Adrenal gland (tissue), 12 donors: ENCODE results near the gene ZSWIM8. TPM values are rescaled to one million over a fixed set of nuclear protein-coding genes. Genes with fewer than 3 reads are reported as not detected.
"Not testable (repeated sequence)": the region's sequence is repeated elsewhere in the genome, so short reads cannot be mapped to it uniquely, and the experiment has no call there.

Experiments used
- DNase-seq, 7 donors: peaks; one replicate each; pipeline ENCODE4 v3.0.0-alpha.2; 2019 to 2020
- H3K27ac ChIP-seq, 5 donors: fragments of 200-600 bp; sonication (generic) in 4 of 5; 1 replicate in 3 of 5; 2 replicates in 2 of 5; pipeline versions ENCODE4 v1.5.1 to v1.8.0; 2016 to 2020; ENCODE audit warnings: mild to moderate bottlenecking in 1 of 5
- H3K27me3 ChIP-seq: fragments of 200-600 bp; 2 replicates; pipeline ENCODE4 v1.8.0; 2021
- H3K36me3 ChIP-seq, 2 donors: fragments of 200-600 bp; replicated peaks in 1 of 2; 1 replicate in 1 of 2; 2 replicates in 1 of 2; pipeline versions ENCODE4 v1.5.1 to v1.8.0; 2018 to 2022
- H3K4me1 ChIP-seq, 2 donors: fragments of 200-600 bp; replicated peaks in 1 of 2; 1 replicate in 1 of 2; 2 replicates in 1 of 2; pipeline versions ENCODE4 v1.5.1 to v1.8.0; 2018 to 2021
- H3K4me3 ChIP-seq, 4 donors: fragments of 200-600 bp; sonication (generic) in 3 of 4; one replicate each; pipeline ENCODE4 v1.5.1; 2016 to 2018
- H3K9me3 ChIP-seq, 3 donors: fragments of 200-600 bp; sonication (generic) in 1 of 3; replicated peaks in 1 of 3; 1 replicate in 2 of 3; 2 replicates in 1 of 3; pipeline versions ENCODE4 v1.5.1 to v1.8.0; 2016 to 2021
- CTCF ChIP-seq, 6 experiments: fragments of 450-650 bp in 4 of 6; fragments of 200-600 bp in 2 of 6; sonication (generic) in 1 of 6; IDR thresholded peaks; 1 replicate in 5 of 6; 2 replicates in 1 of 6; pipeline versions ENCODE4 v1.5.1 to v1.8.0; 2016 to 2021; ENCODE audit warnings: antibody characterized with exemption in 6 of 6, mild to moderate bottlenecking in 2 of 6, moderate library complexity in 1 of 6
- POLR2A ChIP-seq, 2 donors: fragments of 450-650 bp; IDR thresholded peaks; one replicate each; pipeline ENCODE4 v1.6.1; 2017; ENCODE audit warnings: antibody characterized with exemption in 2 of 2, mild to moderate bottlenecking in 2 of 2, moderate library complexity in 1 of 2
- WGBS, 4 donors: extraction: QIAGEN DNeasy Blood & Tissue Kit in 2 of 4; methylation state at CpG; one replicate each; pipeline versions ENCODE4 v1.1.5 to v1.1.7; 2013 to 2017; 5-methylcytosine and 5-hydroxymethylcytosine counted together
- intact Hi-C, 2 donors: fragments of 100-400 bp; cut with DNase I; formaldehyde crosslinking; loops; one replicate each; pipeline versions ENCODE4 v1.14.1 to v1.15.0; 2022 to 2023
- polyA plus RNA-seq, 3 donors: library from polyadenylated mRNA; stranded (reverse); fragments of 200-250 nt in 2 of 3; fragments of 350-450 nt in 1 of 3; fragmentation: Illumina TruSeq in 1 of 3; extraction: RNeasy Lipid Tissue Mini Kit (QIAGEN cat#74804) in 1 of 3; gene quantifications; one replicate each; pipeline ENCODE4 v1.2.3, GENCODE V29; 2013 to 2014
- total RNA-seq, 9 donors: library from RNA; depleted of rRNA in 4 of 9; stranded (reverse); fragments of >200 nt in 4 of 9; fragments of 120-200 nt in 1 of 9; fragmentation: NEBNext Ultra II Directional in 1 of 9; extraction: Animal tissue kit (Norgen Biotek cat#: 25700) in 1 of 9; gene quantifications; one replicate each; pipeline versions ENCODE4 v1.1.0 to v1.2.4, GENCODE V29; 2013 to 2023
- donor health status: healthy with polysubstance abuse.
- donor health status: Bipolar disorder and iron deficiency.
- donor health status: DM: yes; HTN: yes; CAD: no.
- donor health status: DM: no; HTN: no; CAD: no.
- donor health status: DM: no; HTN: no; CAD: no.
- donor health status: DM: yes; HTN: yes; CAD: no.

The ZSWIM8 gene
- total and polyA plus RNA-seq, 12 donors = 55.7 to 714 (median 114) TPM

- H3K4me3 ChIP-seq = no peak overlapping the region
- H3K9me3 ChIP-seq = no peaks in the 10 kb centered on the region
- no peak overlapping the region for H3K27ac ChIP-seq
- WGBS, 4 donors = 91 to 97% (median 93%) methylated on average over 6 of the region's 6 CpGs
- no peak for DNase-seq
- peaks cover 0 to 7% of the 10 kb centered on the region in 2 donors for H3K36me3 ChIP-seq
- no peaks in the 10 kb centered on the region for H3K4me1 ChIP-seq
- no peaks in the 10 kb centered on the region for H3K27me3 ChIP-seq
- intact Hi-C loops = no loop called here
- no peak for TF ChIP-seq POLR2A (IDR thresholded peaks at IDR 0.05)
These were observed 42.8 kb downstream of the ZSWIM8 start for GRCh38 chr10:73828161-73828560.

DNA sequence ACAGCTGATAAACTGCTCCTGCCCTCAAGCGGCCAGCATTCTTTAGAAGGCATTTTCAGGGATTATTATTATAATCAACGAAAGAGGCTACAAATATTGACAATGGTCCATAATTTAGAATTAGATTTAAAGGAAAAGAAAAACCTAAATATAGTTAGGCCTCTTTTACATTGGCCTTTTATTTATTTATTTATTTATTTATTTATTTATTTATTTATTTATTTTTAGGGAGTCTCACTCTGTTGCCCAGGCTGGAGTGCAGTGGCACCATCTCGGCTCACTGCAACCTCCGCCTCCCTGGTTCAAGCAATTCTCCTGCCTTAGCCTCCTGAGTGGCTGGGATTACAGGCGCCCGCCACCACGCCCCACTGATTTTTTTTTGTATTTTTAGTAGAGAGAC, 43.7 kb downstream of the ZSWIM8 start:
- H3K9me3 ChIP-seq, DNase-seq, H3K4me3 ChIP-seq, intact Hi-C loops, H3K27ac ChIP-seq, H3K4me1 ChIP-seq, H3K36me3 ChIP-seq, H3K27me3 ChIP-seq: not testable (repeated sequence)
- WGBS, 4 donors = 88 to 94% (median 92%) methylated on average over 7 of the region's 7 CpGs

DNA sequence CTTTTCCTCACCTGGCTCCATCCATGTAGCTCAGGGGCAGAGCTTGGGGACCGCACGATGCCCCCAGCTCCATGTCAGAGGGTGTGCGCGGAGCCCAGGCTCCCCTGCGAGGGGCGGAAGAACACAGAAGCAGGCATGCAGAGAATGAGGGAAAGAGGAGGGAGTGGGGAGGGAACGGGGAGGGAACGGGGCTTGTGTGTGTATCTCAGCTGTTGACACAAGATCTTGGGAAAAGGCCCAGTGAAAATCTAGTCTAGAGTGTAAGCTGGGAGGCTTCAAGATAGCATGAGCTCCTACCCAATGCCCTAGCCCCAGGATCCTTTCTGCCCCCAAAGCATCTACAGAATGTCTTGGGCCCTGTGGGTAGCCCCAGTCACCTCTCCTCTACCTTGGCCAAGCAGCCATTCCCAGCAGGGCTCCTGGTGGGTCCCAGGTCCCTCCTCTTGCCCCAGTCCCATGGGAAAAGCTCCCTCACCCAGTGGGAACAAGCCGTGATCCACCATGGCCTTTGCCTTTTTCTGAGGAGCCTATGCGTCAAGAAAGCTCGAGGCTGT, 51.1 kb downstream of the ZSWIM8 start:
- no peak overlapping the region for H3K4me3 ChIP-seq
- H3K9me3 ChIP-seq = no peaks in the 10 kb centered on the region
- no peaks in the 10 kb centered on the region for H3K4me1 ChIP-seq
- H3K27me3 ChIP-seq = no peaks in the 10 kb centered on the region
- peaks cover 0 to 34% of the 10 kb centered on the region in 2 donors for H3K36me3 ChIP-seq
- no peak for DNase-seq
- no peak overlapping the region for H3K27ac ChIP-seq
- WGBS, 4 donors = 90 to 96% (median 96%) methylated on average over 11 of the region's 11 CpGs
- intact Hi-C loops = no loop called here
- TF ChIP-seq POLR2A (IDR thresholded peaks at IDR 0.05) (no peak), CTCF (IDR thresholded peaks at IDR 0.05) (no peak)

- H3K27me3 ChIP-seq = no peaks in the 10 kb centered on the region
- no peak overlapping the region for H3K4me3 ChIP-seq
- TF ChIP-seq CTCF (IDR thresholded peaks at IDR 0.05) = no peak
- no peak for TF ChIP-seq POLR2A (IDR thresholded peaks at IDR 0.05)
- WGBS, 4 donors = 87 to 91% (median 89%) methylated on average over 3 of the region's 3 CpGs
- intact Hi-C loops = no loop called here
- H3K9me3 ChIP-seq = no peaks in the 10 kb centered on the region
- H3K36me3 ChIP-seq = peaks cover 0 to 40% of the 10 kb centered on the region in 2 donors
- no peak for DNase-seq
- no peak overlapping the region for H3K27ac ChIP-seq
- no peaks in the 10 kb centered on the region for H3K4me1 ChIP-seq
These were observed 51.7 kb downstream of the ZSWIM8 start for GRCh38 chr10:73837072-73837471.

DNA sequence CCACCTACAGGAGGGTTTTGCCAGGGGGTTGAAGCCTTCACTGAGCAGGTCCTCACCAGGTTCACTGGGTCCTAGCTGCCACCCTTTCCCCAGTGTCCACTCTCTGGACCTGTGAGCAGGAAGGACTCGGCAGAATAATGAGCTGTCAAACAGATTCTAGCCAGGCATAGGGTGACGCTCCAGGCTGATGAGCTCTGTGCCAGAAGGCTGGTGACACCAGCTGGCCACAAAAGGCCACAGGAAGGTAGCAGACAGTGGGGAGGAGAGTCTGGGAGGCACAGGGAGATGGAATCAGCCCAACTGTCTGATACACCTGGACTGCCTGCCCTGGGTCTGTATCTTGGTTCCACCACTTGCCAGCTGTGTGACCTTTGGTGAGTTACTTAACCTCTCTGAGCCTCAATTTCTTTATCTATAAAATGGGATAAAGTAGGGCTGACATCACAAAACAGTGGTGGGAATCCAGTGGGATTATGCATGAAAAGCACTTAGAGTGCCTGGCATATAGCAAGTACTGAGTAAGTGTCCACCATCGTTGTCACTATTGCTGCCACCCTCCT, 52.7 kb downstream of the ZSWIM8 start:
- H3K27ac ChIP-seq = no peak overlapping the region
- no peaks in the 10 kb centered on the region for H3K27me3 ChIP-seq
- H3K4me1 ChIP-seq = no peaks in the 10 kb centered on the region
- DNase-seq = peak in 1 of 7 donors; percentile 65
- no peaks in the 10 kb centered on the region for H3K9me3 ChIP-seq
- WGBS, 4 donors = 81 to 93% (median 88%) methylated on average over 3 of the region's 3 CpGs
- intact Hi-C loops = no loop called here
- no peak overlapping the region for H3K4me3 ChIP-seq
- TF ChIP-seq POLR2A (IDR thresholded peaks at IDR 0.05) (no peak), CTCF (IDR thresholded peaks at IDR 0.05) (no peak)
- H3K36me3 ChIP-seq = peaks cover 0 to 50% of the 10 kb centered on the region in 2 donors
